Trophoblast cell (in vitro differentiated cells and primary cell): Measurements from ENCODE around the gene SYNE2.

ENCODE experiments used
- DNase-seq, 2 donors: peaks; one replicate each; pipeline ENCODE4 v3.0.0-alpha.2; 2016
- H2AFZ ChIP-seq: 2 replicates; pipeline ENCODE4 v1.6.1; 2013; ENCODE audit warnings: low read length, moderate library complexity, mild to moderate bottlenecking; ENCODE audit not compliant: insufficient read depth, poor library complexity
- H2AK5ac ChIP-seq: 2 replicates; pipeline ENCODE4 v1.6.1; 2013; ENCODE audit warnings: mild to moderate bottlenecking, low read length
- H2BK120ac ChIP-seq: 2 replicates; pipeline ENCODE4 v1.6.1; 2013; ENCODE audit warnings: low read length, mild to moderate bottlenecking, moderate library complexity; ENCODE audit not compliant: insufficient read depth, poor library complexity
- H2BK12ac ChIP-seq: 2 replicates; pipeline ENCODE4 v1.6.1; 2013; ENCODE audit warnings: mild to moderate bottlenecking, low read length, moderate library complexity
- H2BK5ac ChIP-seq: 2 replicates; pipeline ENCODE4 v1.6.1; 2013; ENCODE audit warnings: low read length, low read depth, moderate library complexity, mild to moderate bottlenecking; ENCODE audit not compliant: poor library complexity
- H3K14ac ChIP-seq: 2 replicates; pipeline ENCODE4 v1.6.1; 2013; ENCODE audit warnings: mild to moderate bottlenecking, low read length
- H3K18ac ChIP-seq: 2 replicates; pipeline ENCODE4 v1.6.1; 2013; ENCODE audit warnings: mild to moderate bottlenecking, low read length
- H3K23ac ChIP-seq: 2 replicates; pipeline ENCODE4 v1.6.1; 2013; ENCODE audit warnings: low read length
- H3K27ac ChIP-seq: 2 replicates; pipeline ENCODE4 v1.5.1; 2013; ENCODE audit warnings: low read depth, mild to moderate bottlenecking, inconsistent platforms, low read length, moderate library complexity
- H3K27me3 ChIP-seq: 2 replicates; pipeline ENCODE4 v1.6.1; 2013; ENCODE audit warnings: inconsistent platforms, mild to moderate bottlenecking, low read length, moderate library complexity; ENCODE audit not compliant: insufficient read depth
- H3K36me3 ChIP-seq, 2 experiments: 1 replicate in 1 of 2; 2 replicates in 1 of 2; pipeline ENCODE4 v1.6.1; 2013; ENCODE audit warnings: low read length in 2 of 2, mild to moderate bottlenecking in 2 of 2, moderate library complexity in 1 of 2; ENCODE audit not compliant: insufficient read depth in 2 of 2, control insufficient read depth in 1 of 2
- H3K4ac ChIP-seq: 2 replicates; pipeline ENCODE4 v1.6.1; 2013; ENCODE audit warnings: low read depth, mild to moderate bottlenecking, low read length, moderate library complexity
- H3K4me1 ChIP-seq, 2 experiments: 1 replicate in 1 of 2; 2 replicates in 1 of 2; pipeline ENCODE4 v1.6.1; 2013; ENCODE audit warnings: low read length in 2 of 2, mild to moderate bottlenecking in 2 of 2, moderate library complexity in 1 of 2; ENCODE audit not compliant: insufficient read depth in 2 of 2, control insufficient read depth in 1 of 2
- H3K4me2 ChIP-seq: 2 replicates; pipeline ENCODE4 v1.6.1; 2013; ENCODE audit warnings: inconsistent platforms, mild to moderate bottlenecking, low read length, moderate library complexity
- H3K4me3 ChIP-seq: 2 replicates; pipeline ENCODE4 v1.5.1; 2013; ENCODE audit warnings: mild to moderate bottlenecking, low read depth, low read length, inconsistent platforms
- H3K79me1 ChIP-seq: one replicate; pipeline ENCODE4 v1.6.1; 2013; ENCODE audit warnings: low read length
- H3K79me2 ChIP-seq: 2 replicates; pipeline ENCODE4 v1.6.1; 2013; ENCODE audit warnings: low read length, mild to moderate bottlenecking; ENCODE audit not compliant: control insufficient read depth, insufficient read depth, poor library complexity
- H3K9ac ChIP-seq: 2 replicates; pipeline ENCODE4 v1.6.1; 2013; ENCODE audit warnings: mild to moderate bottlenecking, low read length
- H3K9me3 ChIP-seq: 2 replicates; pipeline ENCODE4 v1.6.1; 2013; ENCODE audit warnings: low read depth, mild to moderate bottlenecking, control low read depth, inconsistent platforms, low read length; ENCODE audit not compliant: insufficient read depth
- H4K12ac ChIP-seq: 2 replicates; pipeline ENCODE4 v1.6.1; 2013; ENCODE audit warnings: low read depth, mild to moderate bottlenecking, low read length, moderate library complexity
- H4K8ac ChIP-seq: 2 replicates; pipeline ENCODE4 v1.6.1; 2013; ENCODE audit warnings: low read depth, mild to moderate bottlenecking, low read length, moderate library complexity
- H4K91ac ChIP-seq: one replicate; pipeline ENCODE4 v1.6.1; 2013; ENCODE audit warnings: low read depth, mild to moderate bottlenecking, low read length, moderate library complexity
- WGBS: extraction: QIAGEN DNeasy Blood & Tissue Kit; methylation state at CpG from one replicate; pipeline ENCODE4 v1.1.7; 2013; ENCODE audit warnings: missing lambda C conversion rate; ENCODE audit not compliant: insufficient read length, insufficient coverage; ENCODE audit errors: extremely low coverage; 5-methylcytosine and 5-hydroxymethylcytosine counted together

The SYNE2 gene

DNA sequence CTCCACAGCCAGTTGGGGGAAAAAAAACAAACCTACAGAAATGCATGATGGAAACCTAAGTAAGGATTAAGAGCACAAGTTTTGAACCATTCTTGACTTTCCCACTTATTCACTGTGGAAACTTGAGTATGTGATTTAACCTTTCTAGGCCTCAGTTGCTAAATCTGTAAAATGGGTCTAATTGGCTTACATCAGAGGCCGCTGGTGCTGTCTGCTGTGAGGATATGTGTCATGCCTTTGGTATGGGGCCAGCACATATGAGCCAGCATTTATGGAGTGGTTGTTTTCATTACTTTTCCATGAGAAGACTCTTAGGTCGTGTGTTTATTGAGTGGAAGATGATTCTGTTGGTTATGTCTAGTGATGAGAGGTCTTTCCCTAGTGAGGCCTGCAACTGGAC is 339.0 kb downstream of the SYNE2 start:
- Histone ChIP-seq H3K4me2 (no peak overlapping the region), H3K4ac (no peak overlapping the region), H3K14ac (no peak overlapping the region), H3K79me2 (no peaks in the 10 kb centered on the region), H3K79me1 (no peaks in the 10 kb centered on the region), H4K8ac (no peak overlapping the region), H3K36me3 (peaks cover 0 to 5% of the 10 kb centered on the region in 2 experiments), H3K4me3 (no peak overlapping the region), H4K12ac (no peak overlapping the region), H2AK5ac (no peak overlapping the region), H3K18ac (no peak overlapping the region), H2BK12ac (no peak overlapping the region), H3K9me3 (no peaks in the 10 kb centered on the region), H3K27ac (no peak overlapping the region), H3K27me3 (no peaks in the 10 kb centered on the region), H2BK120ac (no peak overlapping the region), H3K4me1 (peaks cover 3% of the 10 kb centered on the region in 2 experiments), H2BK5ac (no peak overlapping the region), H4K91ac (no peak overlapping the region), H2AFZ (no peak overlapping the region), H3K23ac (no peak overlapping the region), H3K9ac (no peak overlapping the region)
- peak; percentile 51 to 86 for DNase-seq
- no CpG with 5 or more reads among the region's 2 CpGs for WGBS

DNA sequence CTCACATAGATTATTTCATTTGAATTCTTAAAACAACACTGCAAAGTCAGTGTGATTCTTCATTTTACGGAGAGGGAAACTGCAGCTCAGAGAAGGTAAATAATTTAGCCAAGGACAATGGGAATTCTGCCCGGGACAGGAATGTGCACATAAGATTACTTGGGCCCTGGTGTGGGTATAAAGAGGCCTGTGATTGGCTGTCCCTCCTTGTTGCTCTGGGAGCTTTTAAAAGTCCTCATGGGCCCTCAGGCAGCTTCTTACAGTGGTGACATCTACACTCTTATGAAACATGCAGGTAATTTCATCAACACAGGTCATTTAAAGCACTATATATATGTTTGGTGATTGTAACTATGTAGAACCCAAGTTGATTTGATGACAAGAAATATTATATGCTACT is 341.0 kb downstream of the SYNE2 start:
- no CpG with 5 or more reads among the region's 2 CpGs for WGBS
- peak; percentile 90 to 92 for DNase-seq
- Histone ChIP-seq H3K79me2 (no peaks in the 10 kb centered on the region), H2AK5ac (no peak overlapping the region), H3K79me1 (no peaks in the 10 kb centered on the region), H3K27me3 (no peaks in the 10 kb centered on the region), H3K4me2 (no peak overlapping the region), H2AFZ (no peak overlapping the region), H3K4me1 (peaks cover 3 to 6% of the 10 kb centered on the region in 2 experiments), H3K4ac (no peak overlapping the region), H3K4me3 (no peak overlapping the region), H2BK12ac (no peak overlapping the region), H2BK5ac (no peak overlapping the region), H3K9me3 (no peaks in the 10 kb centered on the region), H3K36me3 (peaks cover 0 to 2% of the 10 kb centered on the region in 2 experiments), H4K8ac (no peak overlapping the region), H3K23ac (no peak overlapping the region), H2BK120ac (no peak overlapping the region), H4K12ac (no peak overlapping the region), H3K18ac (no peak overlapping the region), H3K14ac (no peak overlapping the region), H3K27ac (no peak overlapping the region), H3K9ac (no peak overlapping the region), H4K91ac (no peak overlapping the region)

DNA sequence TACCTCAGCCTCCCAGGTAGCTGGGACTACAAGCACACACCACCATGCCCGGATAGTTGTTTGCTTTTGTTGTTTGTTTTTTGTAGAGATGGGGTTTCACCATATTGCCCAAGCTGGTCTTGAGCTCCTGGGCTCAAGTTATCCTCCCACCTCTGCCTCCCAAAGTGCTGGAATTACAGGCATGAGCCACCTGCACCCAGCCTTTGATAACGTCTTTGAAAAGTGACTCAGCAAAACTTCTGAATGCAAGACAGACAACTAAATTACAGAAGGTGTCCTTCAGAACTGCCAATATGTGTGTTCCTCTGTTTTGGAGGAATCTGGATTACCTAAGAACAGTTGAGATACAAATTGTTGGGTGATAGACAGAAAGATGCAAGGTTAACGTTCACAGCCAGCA is 341.6 kb downstream of the SYNE2 start:
- Histone ChIP-seq H3K4me3 (no peak overlapping the region), H3K9me3 (no peaks in the 10 kb centered on the region), H2AFZ (no peak overlapping the region), H3K18ac (no peak overlapping the region), H3K4me2 (no peak overlapping the region), H2BK5ac (no peak overlapping the region), H3K4ac (no peak overlapping the region), H4K12ac (no peak overlapping the region), H3K14ac (no peak overlapping the region), H2BK12ac (no peak overlapping the region), H3K79me2 (no peaks in the 10 kb centered on the region), H2BK120ac (peak overlapping the region; percentile 46), H3K9ac (no peak overlapping the region), H3K4me1 (peaks cover 3 to 6% of the 10 kb centered on the region in 2 experiments), H3K27ac (no peak overlapping the region), H4K91ac (no peak overlapping the region), H3K23ac (no peak overlapping the region), H3K36me3 (peaks cover 0 to 1% of the 10 kb centered on the region in 2 experiments), H2AK5ac (no peak overlapping the region), H3K79me1 (no peaks in the 10 kb centered on the region), H4K8ac (no peak overlapping the region), H3K27me3 (no peaks in the 10 kb centered on the region)
- WGBS = no CpG with 5 or more reads among the region's 3 CpGs
- peak; percentile 76 to 89 for DNase-seq

DNA sequence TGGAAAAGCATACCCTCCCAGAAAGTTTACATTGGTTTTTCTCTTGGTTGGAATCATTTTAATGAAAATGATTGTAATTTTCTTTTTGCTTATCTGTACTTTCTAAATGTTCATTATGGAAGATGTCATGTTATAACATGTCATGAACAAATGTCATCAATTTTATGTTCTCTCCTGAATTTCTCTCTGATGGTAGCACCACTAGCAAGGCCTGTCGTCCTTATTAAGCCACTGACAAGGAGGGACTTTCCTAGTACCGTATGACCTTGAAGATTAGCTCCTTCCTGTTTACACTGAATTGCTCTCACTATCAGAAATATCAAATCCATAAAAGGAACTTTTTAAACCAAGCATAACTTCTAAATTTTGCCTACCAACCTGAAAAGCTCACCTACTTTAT is 342.4 kb downstream of the SYNE2 start:
- no peaks in the 10 kb centered on the region for H3K9me3 ChIP-seq
- no peak overlapping the region for H2AK5ac ChIP-seq
- H4K91ac ChIP-seq = no peak overlapping the region
- WGBS = no CpG with 5 or more reads among the region's 2 CpGs
- H3K18ac ChIP-seq = no peak overlapping the region
- H3K4me2 ChIP-seq = no peak overlapping the region
- H4K12ac ChIP-seq = no peak overlapping the region
- no peaks in the 10 kb centered on the region for H3K36me3 ChIP-seq
- peaks cover 5 to 10% of the 10 kb centered on the region in 2 experiments for H3K4me1 ChIP-seq
- no peak overlapping the region for H2AFZ ChIP-seq
- no peak overlapping the region for H3K9ac ChIP-seq
- no peak overlapping the region for H3K4ac ChIP-seq
- H4K8ac ChIP-seq = no peak overlapping the region
- no peaks in the 10 kb centered on the region for H3K79me2 ChIP-seq
- H3K27ac ChIP-seq = no peak overlapping the region
- no peaks in the 10 kb centered on the region for H3K79me1 ChIP-seq
- DNase-seq = no peak
- H3K23ac ChIP-seq = no peak overlapping the region
- H2BK5ac ChIP-seq = no peak overlapping the region
- H3K27me3 ChIP-seq = no peaks in the 10 kb centered on the region
- H3K14ac ChIP-seq = no peak overlapping the region
- H3K4me3 ChIP-seq = no peak overlapping the region
- no peak overlapping the region for H2BK12ac ChIP-seq
- H2BK120ac ChIP-seq = no peak overlapping the region
